ENCODE data around the gene DPM2.

The DPM2 gene

GRCh38 chr9:127962278-127962677, 24.6 kb upstream of the DPM2 start:
- POLR2A ChIA-PET, result interaction anchor here (0.6 to 1.2 kb wide), 2 partner anchors 9 to 14 kb away, joined by 3 read pairs; no protein-coding TSS in a partner anchor
- CTCF ChIA-PET, result interaction anchor here (2.1 to 25.1 kb wide), 3 partner anchors 10 to 76 kb away, joined by 8 to 615 read pairs (median 263); no protein-coding TSS in a partner anchor
- no peak for DNase-seq (ENCODE audit: extremely low spot score)
- TF ChIP-seq, protein P1, sequence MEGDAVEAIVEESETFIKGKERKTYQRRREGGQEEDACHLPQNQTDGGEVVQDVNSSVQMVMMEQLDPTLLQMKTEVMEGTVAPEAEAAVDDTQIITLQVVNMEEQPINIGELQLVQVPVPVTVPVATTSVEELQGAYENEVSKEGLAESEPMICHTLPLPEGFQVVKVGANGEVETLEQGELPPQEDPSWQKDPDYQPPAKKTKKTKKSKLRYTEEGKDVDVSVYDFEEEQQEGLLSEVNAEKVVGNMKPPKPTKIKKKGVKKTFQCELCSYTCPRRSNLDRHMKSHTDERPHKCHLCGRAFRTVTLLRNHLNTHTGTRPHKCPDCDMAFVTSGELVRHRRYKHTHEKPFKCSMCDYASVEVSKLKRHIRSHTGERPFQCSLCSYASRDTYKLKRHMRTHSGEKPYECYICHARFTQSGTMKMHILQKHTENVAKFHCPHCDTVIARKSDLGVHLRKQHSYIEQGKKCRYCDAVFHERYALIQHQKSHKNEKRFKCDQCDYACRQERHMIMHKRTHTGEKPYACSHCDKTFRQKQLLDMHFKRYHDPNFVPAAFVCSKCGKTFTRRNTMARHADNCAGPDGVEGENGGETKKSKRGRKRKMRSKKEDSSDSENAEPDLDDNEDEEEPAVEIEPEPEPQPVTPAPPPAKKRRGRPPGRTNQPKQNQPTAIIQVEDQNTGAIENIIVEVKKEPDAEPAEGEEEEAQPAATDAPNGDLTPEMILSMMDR (IDR thresholded peaks at IDR 0.05; ENCODE audit: control extremely low read depth, extremely low read depth, low read depth, missing control alignments), result no peak

DNA sequence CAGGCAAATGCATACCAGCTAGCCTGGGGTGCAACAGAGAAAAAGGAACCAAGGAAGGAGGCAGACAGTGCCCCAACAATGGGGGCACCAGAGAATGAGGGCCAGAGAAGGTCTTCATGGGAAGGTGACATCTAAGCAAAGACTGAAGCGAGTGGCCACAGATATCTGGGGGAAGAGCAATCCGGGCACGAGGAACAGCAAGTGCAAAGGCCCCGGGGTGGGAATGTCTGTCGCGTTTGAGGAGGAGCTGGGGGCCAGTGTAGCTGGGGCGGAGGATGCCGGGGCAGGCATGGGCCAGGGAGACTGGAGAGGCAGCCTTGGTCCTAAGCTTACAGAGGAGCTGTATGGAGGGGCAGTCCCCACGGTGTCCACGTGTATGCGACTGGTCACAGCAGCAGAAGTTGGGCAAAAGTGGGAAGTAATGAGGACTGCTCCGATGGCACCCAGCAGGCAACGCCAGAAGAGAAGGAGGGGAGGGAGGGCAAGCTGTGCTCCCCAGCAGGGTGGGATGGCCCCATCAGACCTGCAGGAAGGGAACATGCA, 24.0 kb upstream of the DPM2 start:
- ChIA-PET CTCF (interaction anchor here (2.1 to 25.1 kb wide), 3 partner anchors 9 to 77 kb away, joined by 8 to 615 read pairs (median 263); no protein-coding TSS in a partner anchor), POLR2A (interaction anchor here (0.6 to 1.2 kb wide), 3 partner anchors 10 to 85 kb away, joined by 3 to 4 read pairs (median 3); no protein-coding TSS in a partner anchor)
- TF ChIP-seq, protein P1 (IDR thresholded peaks at IDR 0.05; ENCODE audit: control extremely low read depth, extremely low read depth, low read depth, missing control alignments), result no peak
- DNase-seq (ENCODE audit: extremely low spot score), result no peak

DNA sequence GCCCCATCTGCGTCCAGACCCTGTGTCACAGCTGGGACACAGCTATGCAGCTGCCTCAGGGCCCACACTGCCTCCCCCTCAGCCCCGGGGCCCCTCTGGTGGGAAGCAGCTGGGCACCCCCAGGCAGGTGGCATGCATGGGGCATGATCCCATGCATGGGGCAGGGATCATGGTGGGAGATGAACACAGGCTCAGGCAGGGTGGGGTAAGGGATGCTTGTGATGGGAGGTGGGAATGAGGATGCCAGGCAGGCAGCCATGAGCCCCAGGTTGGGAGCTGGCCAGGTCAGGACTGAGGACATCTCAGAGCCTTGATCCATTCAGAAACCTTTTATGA, 23.5 kb upstream of the DPM2 start:
- POLR2A ChIA-PET, result interaction anchor here (0.6 to 1.2 kb wide), 2 partner anchors 16 to 85 kb away, joined by 3 to 4 read pairs; no protein-coding TSS in a partner anchor
- DNase-seq (ENCODE audit: extremely low spot score), result no peak
- CTCF ChIA-PET, result interaction anchor here (1.2 to 25.1 kb wide), 4 partner anchors 9 to 106 kb away, joined by 3 to 615 read pairs (median 136); partner anchors contain the start of gene NAIF1
- TF ChIP-seq, protein P1 (IDR thresholded peaks at IDR 0.05; ENCODE audit: control extremely low read depth, extremely low read depth, low read depth, missing control alignments), result no peak

DNA sequence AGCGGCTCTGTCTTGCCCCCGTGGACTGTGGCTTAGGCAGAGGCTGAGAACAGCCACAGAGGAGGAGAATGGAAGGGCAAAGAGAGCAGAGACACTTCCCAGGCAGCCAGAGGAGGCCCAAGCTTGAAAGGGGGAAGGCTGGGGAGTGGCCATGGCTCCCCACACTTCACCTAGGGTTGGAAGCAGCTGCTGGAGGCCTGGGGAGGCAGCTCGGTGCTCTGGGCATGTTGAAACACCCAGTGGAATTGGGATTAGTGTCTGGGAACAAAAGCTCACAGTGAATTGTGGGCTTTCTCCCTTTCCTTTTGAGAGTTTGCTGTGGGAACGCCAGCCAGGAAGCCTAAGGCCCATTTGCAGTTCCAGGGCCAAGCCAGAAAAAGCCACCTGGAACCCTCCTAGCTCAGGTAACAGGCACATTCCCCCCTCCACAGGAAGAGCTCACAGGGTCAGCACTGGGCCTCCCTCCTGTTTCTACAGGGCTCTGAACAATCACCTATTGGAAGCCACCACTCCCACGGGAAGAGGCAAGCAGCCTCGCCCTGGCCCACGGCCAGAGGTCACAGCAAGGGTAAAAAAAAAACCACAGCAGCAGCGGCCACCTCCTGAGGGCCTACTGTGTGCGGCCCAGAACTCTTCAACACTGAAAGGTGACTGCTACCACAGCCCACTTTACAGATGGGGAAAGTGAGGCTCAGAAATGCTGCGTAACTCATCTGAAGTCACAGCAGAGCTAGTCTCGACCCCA, 22.9 kb upstream of the DPM2 start:
- TF ChIP-seq, protein P1 (IDR thresholded peaks at IDR 0.05; ENCODE audit: control extremely low read depth, extremely low read depth, low read depth, missing control alignments), result no peak
- ChIA-PET POLR2A (no interaction called here), CTCF (interaction anchor here (0.8 to 25.1 kb wide), 6 partner anchors 8 to 107 kb away, joined by 3 to 615 read pairs (median 6); partner anchors contain the start of gene NAIF1)
- no peak for DNase-seq (ENCODE audit: extremely low spot score)

- no peak for DNase-seq (ENCODE audit: extremely low spot score)
- CTCF ChIA-PET, result interaction anchor here (0.8 to 25.1 kb wide), 7 partner anchors 8 to 158 kb away, joined by 3 to 615 read pairs (median 4); partner anchors contain the start of gene NAIF1
- POLR2A ChIA-PET, result no interaction called here
- TF ChIP-seq, protein P1 (IDR thresholded peaks at IDR 0.05; ENCODE audit: control extremely low read depth, extremely low read depth, low read depth, missing control alignments), result no peak
Observed at GRCh38 chr9:127959841-127960409, 22.3 kb upstream of the DPM2 start.

DNA sequence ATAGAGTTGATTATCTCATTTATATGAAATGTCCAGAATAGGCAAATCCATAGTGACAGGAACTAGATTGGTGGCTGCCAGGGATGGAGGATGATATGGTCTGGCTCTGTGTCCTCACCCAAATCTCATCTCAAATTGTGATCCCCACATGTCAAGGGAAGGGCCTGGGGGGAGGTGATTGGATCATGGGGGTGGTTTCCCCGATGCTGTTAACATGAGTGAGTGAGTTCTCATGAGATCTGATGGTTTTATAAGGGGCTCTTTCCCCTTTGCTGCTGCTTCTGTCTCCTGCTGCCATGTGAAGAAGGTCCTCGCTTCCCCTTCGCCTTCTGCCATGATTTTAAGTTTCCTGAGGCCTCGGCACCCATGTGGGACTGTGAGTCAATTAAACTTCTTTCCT, 21.7 kb upstream of the DPM2 start:
- ChIA-PET CTCF (interaction anchor here (2.1 to 25.1 kb wide), 3 partner anchors 15 to 158 kb away, joined by 4 to 615 read pairs (median 263); no protein-coding TSS in a partner anchor), POLR2A (no interaction called here)
- TF ChIP-seq, protein P1 (IDR thresholded peaks at IDR 0.05; ENCODE audit: control extremely low read depth, extremely low read depth, low read depth, missing control alignments), result no peak
- no peak for DNase-seq (ENCODE audit: extremely low spot score)
